H9 (cell line): ENCODE results near the gene SULF2. TPM values are rescaled to one million over a fixed set of nuclear protein-coding genes. Genes with fewer than 3 reads are reported as not detected.

Experiments
- DNase-seq: peaks from one replicate; pipeline ENCODE4 v3.0.0-alpha.2; 2017
- H2AFZ ChIP-seq: one replicate; pipeline ENCODE4 v1.6.1; 2013; ENCODE audit warnings: mild to moderate bottlenecking, low read length, control low read depth, moderate library complexity
- H2AK5ac ChIP-seq: 2 replicates; pipeline ENCODE4 v1.6.1; 2013; ENCODE audit warnings: low read length, control low read depth, mixed read lengths; ENCODE audit not compliant: insufficient read length
- H2BK120ac ChIP-seq: one replicate; pipeline ENCODE4 v1.6.1; 2013; ENCODE audit warnings: low read depth, mild to moderate bottlenecking, low read length, control low read depth, inconsistent platforms; ENCODE audit not compliant: poor library complexity, severe bottlenecking
- H2BK12ac ChIP-seq: 2 replicates; pipeline ENCODE4 v1.6.1; 2013; ENCODE audit warnings: low read length, control low read depth, mixed read lengths, low read depth; ENCODE audit not compliant: insufficient read length
- H2BK15ac ChIP-seq: 2 replicates; pipeline ENCODE4 v1.6.1; 2013; ENCODE audit warnings: low read depth, low read length, control low read depth
- H2BK20ac ChIP-seq: one replicate; pipeline ENCODE4 v1.6.1; 2013; ENCODE audit warnings: low read depth, mild to moderate bottlenecking, low read length, control low read depth, inconsistent platforms; ENCODE audit not compliant: poor library complexity, severe bottlenecking
- H2BK5ac ChIP-seq: 2 replicates; pipeline ENCODE4 v1.6.1; 2013; ENCODE audit warnings: low read length, control low read depth, mixed read lengths; ENCODE audit not compliant: insufficient read length
- H3K14ac ChIP-seq: 2 replicates; pipeline ENCODE4 v1.6.1; 2013; ENCODE audit warnings: low read length, control low read depth; ENCODE audit not compliant: insufficient read depth
- H3K18ac ChIP-seq: 2 replicates; pipeline ENCODE4 v1.6.1; 2013; ENCODE audit warnings: low read depth, mild to moderate bottlenecking, mixed read lengths, low read length, control low read depth; ENCODE audit not compliant: insufficient read length
- H3K23ac ChIP-seq: 2 replicates; pipeline ENCODE4 v1.6.1; 2013; ENCODE audit warnings: low read length, control low read depth, mixed read lengths, low read depth; ENCODE audit not compliant: insufficient read length
- H3K23me2 ChIP-seq: 2 replicates; pipeline ENCODE4 v1.6.1; 2013; ENCODE audit warnings: low read depth, mild to moderate bottlenecking, mixed read lengths, low read length, control low read depth; ENCODE audit not compliant: insufficient read length, poor library complexity, severe bottlenecking
- H3K27ac ChIP-seq: 2 replicates; pipeline ENCODE4 v1.5.1; 2013; ENCODE audit warnings: low read length, control low read depth, mixed read lengths, low read depth; ENCODE audit not compliant: insufficient read length
- H3K27me3 ChIP-seq: 2 replicates; pipeline ENCODE4 v1.6.1; 2013; ENCODE audit warnings: low read length, control low read depth, inconsistent platforms; ENCODE audit not compliant: insufficient read depth
- H3K4ac ChIP-seq: 2 replicates; pipeline ENCODE4 v1.6.1; 2013; ENCODE audit warnings: low read depth, mild to moderate bottlenecking, control low read depth, inconsistent platforms, low read length, moderate library complexity
- H3K4me1 ChIP-seq: 2 replicates; pipeline ENCODE4 v1.6.1; 2013; ENCODE audit warnings: low read length, control low read depth, inconsistent platforms; ENCODE audit not compliant: insufficient read depth
- H3K4me2 ChIP-seq: 2 replicates; pipeline ENCODE4 v1.6.1; 2013; ENCODE audit warnings: low read length, control low read depth, mixed read lengths; ENCODE audit not compliant: insufficient read length, insufficient read depth
- H3K56ac ChIP-seq: 2 replicates; pipeline ENCODE4 v1.6.1; 2013; ENCODE audit warnings: low read depth, mild to moderate bottlenecking, mixed read lengths, low read length, control low read depth; ENCODE audit not compliant: insufficient read length
- H3K79me1 ChIP-seq: 2 replicates; pipeline ENCODE4 v1.6.1; 2013; ENCODE audit warnings: low read depth, mild to moderate bottlenecking, moderate library complexity, low read length, control low read depth, inconsistent platforms; ENCODE audit not compliant: insufficient read depth, poor library complexity, severe bottlenecking
- H3K79me2 ChIP-seq: 2 replicates; pipeline ENCODE4 v1.6.1; 2013; ENCODE audit warnings: low read length, control low read depth, inconsistent platforms; ENCODE audit not compliant: insufficient read depth
- H3K9ac ChIP-seq: 2 replicates; pipeline ENCODE4 v1.6.1; 2013; ENCODE audit warnings: low read length, control low read depth, mixed read lengths; ENCODE audit not compliant: insufficient read length; ENCODE audit errors: extremely low read depth
- H3K9me3 ChIP-seq: one replicate; pipeline ENCODE4 v1.6.1; 2013; ENCODE audit warnings: low read depth, low read length, inconsistent platforms; ENCODE audit not compliant: control insufficient read depth
- H3T11ph ChIP-seq: one replicate; pipeline ENCODE4 v1.6.1; 2013; ENCODE audit warnings: mild to moderate bottlenecking, low read length, control low read depth, inconsistent platforms
- H4K20me1 ChIP-seq: one replicate; pipeline ENCODE4 v1.6.1; 2013; ENCODE audit not compliant: control insufficient read depth, insufficient read length, insufficient read depth
- H4K5ac ChIP-seq: 2 replicates; pipeline ENCODE4 v1.6.1; 2013; ENCODE audit warnings: low read depth, mild to moderate bottlenecking, mixed read lengths, low read length, control low read depth; ENCODE audit not compliant: insufficient read length
- H4K8ac ChIP-seq: replicated peaks from 2 replicates; pipeline ENCODE4 v1.6.1; 2013; ENCODE audit warnings: low read length, control low read depth, mixed read lengths, low read depth; ENCODE audit not compliant: insufficient read length
- H4K91ac ChIP-seq: 2 replicates; pipeline ENCODE4 v1.6.1; 2013; ENCODE audit warnings: low read depth, mild to moderate bottlenecking, moderate library complexity, mixed read lengths, low read length, control low read depth; ENCODE audit not compliant: insufficient read length
- H3K27ac Mint-ChIP-seq, 3 experiments: 2 replicates in 2 of 3; 3 replicates in 1 of 3; pipeline ENCODE4 v1.8.0; 2020 to 2021; ENCODE audit warnings: mixed read lengths in 3 of 3, mild to moderate bottlenecking in 1 of 3, moderate library complexity in 1 of 3
- H3K27me3 Mint-ChIP-seq: 2 replicates; pipeline ENCODE4 v1.8.0; 2021; ENCODE audit warnings: low read depth, mild to moderate bottlenecking, moderate library complexity, mixed read lengths
- H3K36me3 Mint-ChIP-seq, 3 experiments: 2 replicates in 2 of 3; 3 replicates in 1 of 3; pipeline ENCODE4 v1.8.0; 2020 to 2021; ENCODE audit warnings: low read depth in 3 of 3, mixed read lengths in 3 of 3; ENCODE audit not compliant: insufficient read depth in 1 of 3
- H3K4me1 Mint-ChIP-seq, 2 experiments: 2 replicates each; pipeline ENCODE4 v1.8.0; 2020; ENCODE audit warnings: mixed read lengths in 2 of 2
- H3K4me3 Mint-ChIP-seq, 2 experiments: 2 replicates in 1 of 2; 3 replicates in 1 of 2; pipeline ENCODE4 v1.8.0; 2020 to 2021; ENCODE audit warnings: mild to moderate bottlenecking in 2 of 2, mixed read lengths in 2 of 2, moderate library complexity in 1 of 2
- H3K9me3 Mint-ChIP-seq, 2 experiments: 2 replicates in 1 of 2; 3 replicates in 1 of 2; pipeline ENCODE4 v1.8.0; 2020; ENCODE audit warnings: mild to moderate bottlenecking in 2 of 2, mixed read lengths in 2 of 2, moderate library complexity in 1 of 2
- CTCF ChIP-seq: fragments of 200-600 bp; sonication (generic); conservative IDR thresholded peaks from 3 replicates; pipeline ENCODE4 v1.8.0; 2021; ENCODE audit warnings: antibody characterized with exemption, mild to moderate bottlenecking
- WGBS: extraction: QIAGEN DNeasy Blood & Tissue Kit; methylation state at CpG from one replicate; pipeline ENCODE4 v1.1.7; 2013; ENCODE audit warnings: missing lambda C conversion rate, low lambda C conversion rate, mixed read lengths; ENCODE audit not compliant: insufficient read length; ENCODE audit errors: extremely low coverage; 5-methylcytosine and 5-hydroxymethylcytosine counted together
- total RNA-seq: library from RNA; stranded (reverse); gene quantifications from 2 replicates; pipeline ENCODE4 v1.2.1, GENCODE V29; 2021

Gene SULF2
- total RNA-seq, 1 experiment from 2014 or later, result 31.2 TPM

GRCh38 chr20:47782920-47783552, 2.2 kb downstream of the SULF2 start:
- H3K4me2 ChIP-seq, result no peak overlapping the region
- H3K27ac ChIP-seq, result no peak overlapping the region
- peaks cover 13% of the 10 kb centered on the region; the same call in 1 of the 2 replicates for H3K27me3 ChIP-seq
- H3K4ac ChIP-seq, result no peak overlapping the region
- Mint-ChIP-seq H3K9me3 (no peaks in the 10 kb centered on the region; a peak in 1 of 5 replicates), H3K4me3 (peak overlapping the region in 1 of 2 experiments; percentile 81; a peak in 2 of 5 replicates), H3K36me3 (peaks cover 0 to 2% (median 0%) of the 10 kb centered on the region in 3 experiments; a peak in 2 of 7 replicates), H3K27ac (no peak overlapping the region), H3K4me1 (peaks cover 18 to 24% of the 10 kb centered on the region in 2 experiments), H3K27me3 (peaks cover 40% of the 10 kb centered on the region)
- no peak overlapping the region for H2BK12ac ChIP-seq
- no peak overlapping the region for H2AK5ac ChIP-seq
- no peak overlapping the region for H3T11ph ChIP-seq
- no peak; the same call in 2 of the 3 replicates for TF ChIP-seq CTCF
- no peak overlapping the region for H2BK5ac ChIP-seq
- H2BK20ac ChIP-seq, result no peak overlapping the region
- H3K79me2 ChIP-seq, result no peaks in the 10 kb centered on the region
- no peak overlapping the region for H2AFZ ChIP-seq
- no CpG with 5 or more reads among the region's 2 CpGs for whole genome bisulfite sequencing
- H3K18ac ChIP-seq, result no peak overlapping the region
- H4K20me1 ChIP-seq, result peaks cover 4% of the 10 kb centered on the region
- peaks cover 10% of the 10 kb centered on the region for H3K23me2 ChIP-seq
- H4K91ac ChIP-seq, result no peak overlapping the region
- H3K9me3 ChIP-seq, result no peaks in the 10 kb centered on the region
- peaks cover 3% of the 10 kb centered on the region; the same call in 1 of the 2 replicates for H3K4me1 ChIP-seq
- DNase-seq, result no peak
- H3K79me1 ChIP-seq, result no peaks in the 10 kb centered on the region
- H4K5ac ChIP-seq, result no peak overlapping the region
- H3K14ac ChIP-seq, result no peak overlapping the region
- H2BK120ac ChIP-seq, result no peak overlapping the region
- no peak overlapping the region for H4K8ac ChIP-seq
- no peak overlapping the region for H3K9ac ChIP-seq
- no peak overlapping the region for H3K23ac ChIP-seq
- no peak overlapping the region for H3K56ac ChIP-seq
- H2BK15ac ChIP-seq, result no peak overlapping the region
